Upper lobe of left lung (tissue), 4 donors: ENCODE measurements around the gene DLX5.

ENCODE experiments used
- CTCF ChIP-seq, 6 experiments: fragments of 450-650 bp in 4 of 6; fragments of 200-600 bp in 2 of 6; sonication (generic) in 2 of 6; IDR thresholded peaks; one replicate each; pipeline ENCODE4 v1.5.1; 2016 to 2019; ENCODE audit warnings: antibody characterized with exemption in 6 of 6
- EP300 ChIP-seq, 4 donors: sonication (generic); formaldehyde crosslinking; IDR thresholded peaks; one replicate each; pipeline ENCODE4 v1.5.1; 2017; ENCODE audit warnings: antibody characterized with exemption in 4 of 4, control low read depth in 2 of 4
- POLR2A ChIP-seq, 4 donors: fragments of 450-650 bp; IDR thresholded peaks; one replicate each; pipeline ENCODE4 v1.5.1; 2016 to 2017; ENCODE audit warnings: antibody characterized with exemption in 4 of 4, mild to moderate bottlenecking in 2 of 4
- POLR2AphosphoS5 ChIP-seq, 2 donors: sonication (generic); formaldehyde crosslinking; IDR thresholded peaks; one replicate each; pipeline ENCODE4 v1.5.1; 2017; ENCODE audit warnings: antibody characterized with exemption in 2 of 2

GRCh38 chr7:96989859-96990317 lies 34.7 kb downstream of the DLX5 start:
- no peak for TF ChIP-seq POLR2AphosphoS5 (IDR thresholded peaks at IDR 0.05)
- TF ChIP-seq POLR2A (IDR thresholded peaks at IDR 0.05), result no peak
- no peak for TF ChIP-seq EP300 (IDR thresholded peaks at IDR 0.05)
- TF ChIP-seq CTCF (IDR thresholded peaks at IDR 0.05), result no peak
